GM18870 (cell line): ENCODE results near the gene KLHL15.
A peak's percentile ranks its signal among the peaks of the same experiment; 100 is the strongest.
"Not testable (repeated sequence)": the region's sequence is repeated elsewhere in the genome, so short reads cannot be mapped to it uniquely, and the experiment has no call there.

Experiments used
- ATAC-seq: cut with Tn5 transposase; IDR thresholded peaks from one replicate; pipeline ENCODE4 v1.9.1; 2021; ENCODE audit warnings: moderate library complexity; ENCODE audit not compliant: unreplicated experiment

Gene KLHL15, protein sequence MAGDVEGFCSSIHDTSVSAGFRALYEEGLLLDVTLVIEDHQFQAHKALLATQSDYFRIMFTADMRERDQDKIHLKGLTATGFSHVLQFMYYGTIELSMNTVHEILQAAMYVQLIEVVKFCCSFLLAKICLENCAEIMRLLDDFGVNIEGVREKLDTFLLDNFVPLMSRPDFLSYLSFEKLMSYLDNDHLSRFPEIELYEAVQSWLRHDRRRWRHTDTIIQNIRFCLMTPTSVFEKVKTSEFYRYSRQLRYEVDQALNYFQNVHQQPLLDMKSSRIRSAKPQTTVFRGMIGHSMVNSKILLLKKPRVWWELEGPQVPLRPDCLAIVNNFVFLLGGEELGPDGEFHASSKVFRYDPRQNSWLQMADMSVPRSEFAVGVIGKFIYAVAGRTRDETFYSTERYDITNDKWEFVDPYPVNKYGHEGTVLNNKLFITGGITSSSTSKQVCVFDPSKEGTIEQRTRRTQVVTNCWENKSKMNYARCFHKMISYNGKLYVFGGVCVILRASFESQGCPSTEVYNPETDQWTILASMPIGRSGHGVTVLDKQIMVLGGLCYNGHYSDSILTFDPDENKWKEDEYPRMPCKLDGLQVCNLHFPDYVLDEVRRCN

DNA sequence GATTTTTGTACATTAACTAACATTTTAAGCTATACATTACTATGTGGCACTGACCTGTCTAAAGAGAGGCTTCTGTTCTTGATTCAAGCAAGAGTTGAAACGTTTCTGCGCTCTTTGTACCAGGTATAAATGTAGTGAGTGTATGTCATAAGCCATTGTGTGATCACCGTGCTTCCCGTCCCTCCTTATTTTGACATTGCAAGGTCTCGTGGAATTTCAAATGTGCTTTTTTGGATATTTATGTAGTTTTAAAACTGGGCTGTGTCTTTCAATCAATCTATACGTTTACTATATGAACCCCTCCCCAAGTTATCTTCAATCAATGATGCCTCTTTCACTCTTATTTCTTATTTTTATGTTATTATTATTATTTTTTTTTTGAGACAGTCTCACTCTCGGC, at the start of gene KLHL15:
KLHL15 (minus strand) TSS at position 101 of the 400 bp plus-strand sequence. CDS start 20,493 bp downstream, outside the sequence.
- ATAC-seq, result no peak

DNA sequence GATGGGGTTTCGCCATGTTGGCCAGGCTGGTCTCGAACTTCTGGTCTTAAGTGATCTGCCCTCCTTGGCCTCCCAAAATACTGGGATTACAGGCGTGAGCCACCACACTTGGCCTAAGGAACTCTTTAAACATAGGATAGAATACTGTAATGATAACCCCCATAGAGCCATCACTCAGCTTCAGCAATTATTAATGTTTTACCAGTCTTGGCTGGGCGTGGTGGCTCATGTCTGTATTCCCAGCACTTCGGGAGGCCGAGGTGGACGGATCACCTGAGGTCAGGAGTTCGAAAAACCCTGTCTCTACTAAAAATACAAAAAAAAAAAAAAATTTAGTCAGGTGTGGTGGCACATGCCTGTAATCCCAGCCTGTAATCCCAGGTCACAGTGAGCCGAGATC, 42.9 kb upstream of the KLHL15 start:
- no peak for ATAC-seq

DNA sequence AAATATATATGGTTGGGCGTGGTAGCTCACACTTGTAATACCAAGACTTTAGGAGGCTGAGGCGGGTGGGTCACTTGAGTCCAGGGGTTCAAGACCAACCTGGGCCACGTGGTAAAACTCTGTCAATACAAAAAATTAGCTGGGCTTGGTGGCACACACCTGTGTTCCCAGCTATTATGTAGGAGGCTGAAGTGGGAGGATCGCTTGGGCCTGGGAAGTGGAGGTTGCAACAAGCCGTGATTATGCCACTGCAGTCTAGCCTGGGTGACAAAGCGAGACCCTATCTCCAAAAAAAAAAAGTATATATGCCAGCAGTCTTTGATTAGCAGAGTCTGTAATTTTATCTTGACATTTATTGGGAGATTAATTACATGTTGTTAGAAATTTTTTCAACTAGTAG, 36.5 kb upstream of the KLHL15 start:
- no peak for ATAC-seq

DNA sequence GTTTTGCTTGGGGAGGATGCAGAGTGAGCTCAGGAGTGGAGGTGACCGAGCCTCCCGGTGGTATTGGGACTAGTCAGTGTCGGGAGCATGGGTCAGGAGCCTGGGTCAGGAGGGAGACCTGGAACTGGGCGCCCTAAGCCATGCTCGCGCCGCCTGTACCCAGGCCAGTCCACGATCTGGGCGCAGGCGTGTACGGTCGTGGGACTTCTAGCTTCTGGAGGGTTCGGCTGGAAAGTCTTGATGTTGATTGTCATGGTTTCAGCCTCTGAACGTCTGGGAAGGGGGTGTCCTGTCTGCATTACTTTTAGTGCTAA, 28.0 kb upstream of the KLHL15 start:
- peak; percentile 6 for ATAC-seq

DNA sequence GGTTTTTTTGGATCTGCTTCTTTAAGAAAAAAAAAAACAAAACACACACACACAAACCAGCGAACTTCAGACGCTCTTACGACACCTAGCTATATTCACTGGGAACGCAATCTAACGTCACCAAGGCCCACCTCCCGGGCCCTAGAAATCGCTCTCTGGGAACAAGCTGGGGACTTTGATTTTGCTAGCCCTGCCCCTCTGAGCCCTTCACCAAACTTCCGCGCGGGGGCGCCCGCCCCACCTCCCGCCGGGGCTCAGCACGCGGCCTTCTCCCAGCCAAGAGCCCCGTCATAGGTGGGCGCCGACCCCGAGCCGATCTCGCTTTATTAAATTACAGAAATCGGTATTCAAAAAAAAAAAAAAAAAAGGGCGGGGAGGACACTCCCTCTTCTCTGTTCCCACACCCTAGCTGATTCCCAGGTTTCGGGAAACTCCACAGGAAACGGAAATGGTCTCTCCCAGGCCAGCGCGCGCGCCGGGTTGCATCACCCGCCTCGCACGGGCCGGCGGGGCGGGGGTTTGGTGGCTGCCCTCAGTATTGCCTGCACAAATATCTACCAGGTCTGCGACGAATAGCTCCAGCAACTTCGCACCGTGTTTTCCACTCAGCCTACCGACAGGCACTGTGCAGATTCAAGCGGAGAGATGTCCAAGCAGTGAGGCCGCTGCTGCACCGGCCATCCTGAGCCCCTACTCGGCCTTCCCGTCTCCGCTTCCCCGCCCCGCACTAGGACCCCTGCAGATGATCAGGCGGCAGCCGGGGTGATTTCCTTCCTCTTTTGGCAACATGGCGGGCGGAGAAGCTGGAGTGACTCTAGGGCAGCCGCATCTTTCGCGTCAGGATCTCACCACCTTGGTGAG, 27.4 kb upstream of the KLHL15 start, which contains the start of gene EIF2S3:
EIF2S3 (plus strand) TSS at position 775 of the 861 bp plus-strand sequence; CDS start at position 788, 13 bp downstream.
- peak; percentile 95 for ATAC-seq

DNA sequence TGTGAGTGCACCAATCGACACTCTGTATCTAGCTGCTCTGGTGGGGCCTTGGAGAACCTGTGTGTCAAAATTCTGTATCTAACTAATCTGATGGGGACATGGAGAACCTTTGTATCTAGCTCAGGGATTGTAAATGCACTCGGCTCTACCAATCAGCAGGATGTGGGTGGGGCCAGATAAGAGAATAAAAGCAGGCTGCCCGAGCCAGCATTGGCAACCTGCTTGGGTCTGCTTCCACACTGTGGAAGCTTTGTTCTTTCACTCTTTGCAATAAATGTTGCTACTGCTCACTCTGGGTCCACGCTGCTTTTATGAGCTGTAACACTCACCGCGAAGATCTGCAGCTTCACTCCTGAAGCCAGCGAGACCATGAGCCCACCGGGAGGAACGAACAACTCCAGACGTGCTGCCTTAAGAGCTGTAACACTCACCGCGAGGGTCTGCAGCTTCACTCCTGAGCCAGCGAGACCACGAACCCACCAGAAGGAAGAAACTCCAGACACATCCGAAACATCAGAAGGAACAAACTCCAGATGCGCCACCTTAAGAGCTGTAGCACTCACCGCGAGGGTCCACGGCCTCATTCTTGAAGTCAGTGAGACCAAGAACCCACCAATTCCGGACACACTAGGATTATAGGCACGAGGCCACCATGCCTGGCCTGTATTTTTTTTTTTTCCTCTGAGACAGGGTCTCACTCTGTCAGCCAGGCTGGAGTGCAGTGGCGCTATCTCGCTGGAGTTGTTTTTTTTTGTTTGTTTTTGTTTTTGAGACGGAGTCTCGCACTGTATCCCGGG, 23.7 kb upstream of the KLHL15 start:
- ATAC-seq, result not testable (repeated sequence)

DNA sequence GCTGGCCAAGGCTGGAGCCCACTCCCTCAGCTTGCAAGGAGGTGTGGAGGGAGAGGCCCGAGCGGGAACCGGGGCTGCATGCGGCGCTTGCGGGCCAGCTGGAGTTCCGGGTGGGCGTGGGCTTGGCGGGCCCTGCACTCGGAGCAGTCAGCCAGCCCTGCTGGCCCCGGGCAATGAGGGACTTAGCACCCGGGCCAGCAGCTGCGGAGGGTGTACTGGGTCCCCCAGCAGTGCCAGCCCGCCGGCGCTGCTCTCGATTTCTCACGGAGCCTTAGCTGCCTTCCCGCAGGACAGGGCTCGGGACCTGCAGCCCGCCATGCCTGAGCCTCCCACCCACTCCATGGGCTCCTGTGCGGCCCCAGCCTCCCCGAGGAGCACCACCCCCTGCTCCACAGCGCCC, 22.7 kb upstream of the KLHL15 start:
- not testable (repeated sequence) for ATAC-seq

DNA sequence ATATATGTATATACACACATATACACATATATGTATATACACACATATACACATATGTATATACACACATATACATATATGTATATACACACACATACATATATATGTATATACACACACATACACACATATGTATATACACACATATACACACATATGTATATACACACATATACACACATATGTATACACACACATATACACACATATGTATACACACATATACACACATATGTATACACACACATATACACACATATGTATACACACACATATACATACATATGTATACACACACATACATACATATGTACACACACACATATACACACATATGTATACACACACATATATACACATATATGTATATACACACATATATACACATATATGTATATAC, 19.1 kb upstream of the KLHL15 start:
- ATAC-seq, result not testable (repeated sequence)

DNA sequence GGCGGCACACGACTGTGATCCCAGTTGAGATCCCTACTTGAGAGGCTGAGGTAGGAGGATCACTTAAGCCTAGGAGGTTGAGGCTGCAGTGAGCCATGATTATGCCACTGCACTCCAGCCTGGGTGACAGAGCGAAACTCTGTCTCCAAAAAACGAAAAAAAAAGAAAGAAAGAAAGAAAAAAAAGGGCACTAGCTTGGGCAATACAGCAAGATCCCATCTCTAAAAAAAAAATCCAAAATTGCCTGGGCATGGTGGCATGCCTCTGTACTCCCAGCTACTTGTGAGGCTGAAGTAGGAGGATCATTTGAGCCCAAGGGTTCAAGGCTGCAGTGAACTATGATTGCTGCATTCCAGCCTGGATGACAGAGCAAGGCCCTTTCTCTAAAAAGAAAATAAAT, 10.7 kb upstream of the KLHL15 start:
- ATAC-seq, result no peak

DNA sequence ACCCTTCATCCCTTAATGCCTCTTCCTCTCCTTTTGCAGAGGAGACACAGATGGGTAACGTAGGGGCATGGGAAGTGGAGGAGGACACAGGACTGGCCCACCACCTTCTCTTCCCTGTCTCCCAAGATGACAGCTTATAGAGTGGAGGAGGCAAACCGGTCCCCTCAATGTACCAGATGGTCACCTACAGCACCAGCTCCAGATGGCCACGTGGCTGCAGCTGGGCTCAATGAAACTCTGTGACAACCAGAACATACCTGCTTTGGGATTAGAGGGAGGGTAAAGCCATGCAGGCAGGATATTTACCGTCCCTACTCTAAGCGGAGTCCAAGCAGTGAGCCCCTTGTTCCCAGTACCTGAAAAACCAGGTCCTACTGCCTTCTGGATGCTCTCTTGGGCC, 7.5 kb upstream of the KLHL15 start:
- ATAC-seq, result no peak

DNA sequence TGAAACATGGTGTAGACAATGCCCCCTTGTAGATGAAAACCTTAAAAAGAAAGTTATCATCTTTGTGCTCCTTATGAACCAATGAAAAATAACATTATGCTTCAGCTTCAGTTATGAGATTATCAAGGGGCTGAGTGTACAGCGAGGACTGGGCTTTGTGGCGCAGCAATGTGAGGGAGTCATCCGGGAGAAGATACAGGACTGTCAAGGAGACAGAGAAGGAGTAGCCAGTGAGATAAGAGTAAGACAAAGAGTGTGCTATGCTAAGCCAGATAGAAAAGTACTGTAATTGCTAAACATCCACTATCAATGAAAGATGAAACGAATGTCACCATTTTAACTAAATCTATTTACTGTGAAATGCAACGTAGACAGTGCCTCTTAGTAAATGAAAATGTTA, 3.6 kb upstream of the KLHL15 start:
- ATAC-seq, result no peak

DNA sequence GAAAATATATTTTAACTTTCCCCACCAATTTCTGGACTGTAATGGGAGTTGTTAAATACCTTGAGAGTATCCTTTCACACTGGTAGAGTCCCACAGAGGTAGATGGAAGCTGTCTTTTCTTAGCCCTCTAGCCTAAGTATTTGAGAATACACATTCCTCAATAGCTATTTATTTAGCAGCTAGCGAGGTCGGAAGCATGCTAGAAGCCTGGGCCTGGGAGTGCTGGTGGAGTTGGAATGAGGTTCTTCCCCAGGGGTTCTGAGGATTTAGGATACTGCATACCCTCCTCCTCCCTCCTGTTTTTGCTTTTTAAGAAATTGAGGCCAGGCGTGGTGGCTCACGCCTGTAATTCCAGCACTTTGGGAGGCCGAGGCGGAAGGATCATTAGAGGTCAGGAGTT, 999 bp upstream of the KLHL15 start:
- ATAC-seq, result no peak

DNA sequence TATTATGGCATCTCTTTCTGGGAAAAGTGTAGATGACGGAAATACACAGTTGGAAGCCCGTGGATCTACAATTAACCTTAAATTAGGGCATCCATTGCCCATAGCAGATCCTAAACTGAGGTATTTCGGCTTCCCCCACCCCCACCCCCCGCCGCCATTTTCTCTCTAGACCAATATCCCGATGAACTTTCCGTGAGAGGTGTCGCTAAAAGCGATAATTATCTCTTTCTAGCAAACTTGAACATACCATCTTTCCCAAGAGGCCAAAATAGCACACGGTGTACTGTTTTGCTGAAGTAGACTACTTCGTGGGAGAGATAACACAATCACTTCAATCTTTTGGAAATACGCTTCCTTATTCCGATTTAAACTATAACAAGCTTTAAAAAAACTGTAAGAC, 554 bp downstream of the KLHL15 start:
- ATAC-seq, result no peak

DNA sequence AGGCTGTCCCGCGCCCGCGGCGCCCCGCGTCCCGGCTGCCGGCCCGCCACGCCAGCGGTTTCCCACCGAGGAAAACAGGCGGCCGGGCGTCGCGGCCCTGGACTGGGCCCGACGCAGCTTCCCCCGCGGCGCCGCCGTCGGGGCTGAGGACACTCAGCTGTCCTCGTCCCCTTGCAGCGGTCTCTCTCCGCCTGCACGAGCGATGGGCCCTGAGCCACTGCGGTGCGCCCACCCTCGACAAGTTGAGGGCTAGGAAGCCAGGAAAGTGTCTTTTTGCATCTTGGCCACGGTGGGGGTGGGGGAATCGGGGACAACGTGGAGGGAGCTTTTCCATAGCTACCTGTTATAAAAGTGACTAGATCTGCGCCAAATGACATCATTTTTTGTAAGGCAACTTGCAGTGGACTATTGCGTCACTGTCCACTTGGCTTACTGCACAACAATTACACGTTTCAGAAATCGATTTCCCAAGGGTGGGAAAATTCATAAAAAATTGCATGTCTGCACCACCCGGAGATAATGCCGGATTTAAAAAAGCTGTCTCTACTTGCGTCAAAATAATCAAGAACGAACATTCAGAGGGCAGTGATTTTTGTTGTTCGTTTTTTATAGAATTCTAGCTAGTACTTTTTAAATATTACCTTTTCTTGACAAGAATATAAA, 1.1 kb downstream of the KLHL15 start:
- ATAC-seq, result peak; percentile 20

DNA sequence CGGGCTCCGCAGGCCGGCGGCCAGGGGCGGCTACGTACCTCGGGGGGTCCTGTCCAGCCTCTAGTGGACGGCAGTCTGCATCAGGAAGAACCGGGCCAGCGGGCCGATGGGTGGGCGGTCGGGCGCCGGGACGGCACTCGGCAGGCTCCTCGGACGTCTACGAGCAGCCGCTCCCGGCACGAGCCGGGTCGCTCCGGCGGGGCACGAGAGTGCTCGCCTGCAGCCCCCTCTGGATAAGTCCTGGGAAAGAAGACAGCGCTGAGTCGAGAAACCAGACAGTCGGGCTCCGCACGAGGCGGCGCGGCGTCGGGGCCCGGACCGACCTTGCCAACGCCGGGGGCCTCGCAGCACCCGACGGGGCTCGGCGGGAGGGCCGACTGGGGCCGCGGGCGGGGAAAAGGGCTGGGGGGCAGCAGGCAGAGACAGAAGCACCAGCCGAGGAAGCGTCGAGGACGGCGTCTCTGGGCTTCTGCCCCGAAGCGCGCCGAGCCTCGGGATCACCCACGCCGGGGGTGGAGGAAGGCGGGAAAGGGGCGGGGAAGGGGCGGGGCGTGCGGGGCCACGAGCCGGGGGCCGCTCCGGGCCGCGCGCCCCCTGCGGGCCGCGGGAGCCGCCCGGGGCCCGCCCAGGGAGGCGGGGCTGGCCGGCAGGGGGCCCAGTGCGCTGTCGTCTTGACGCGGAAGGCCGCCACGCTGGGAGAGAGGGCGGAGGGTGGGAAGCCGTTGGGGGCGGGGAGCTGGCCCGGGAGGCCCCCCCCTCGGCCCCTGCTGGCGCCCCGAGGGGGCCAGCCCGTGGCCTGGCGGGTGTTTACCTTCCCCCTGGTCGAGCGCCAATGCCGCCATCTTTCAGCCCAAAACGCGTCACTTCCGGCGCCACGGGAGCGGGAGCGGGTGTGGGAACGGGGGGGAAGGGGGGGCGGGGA, 1.9 kb downstream of the KLHL15 start:
- peak; percentile 62 for ATAC-seq

DNA sequence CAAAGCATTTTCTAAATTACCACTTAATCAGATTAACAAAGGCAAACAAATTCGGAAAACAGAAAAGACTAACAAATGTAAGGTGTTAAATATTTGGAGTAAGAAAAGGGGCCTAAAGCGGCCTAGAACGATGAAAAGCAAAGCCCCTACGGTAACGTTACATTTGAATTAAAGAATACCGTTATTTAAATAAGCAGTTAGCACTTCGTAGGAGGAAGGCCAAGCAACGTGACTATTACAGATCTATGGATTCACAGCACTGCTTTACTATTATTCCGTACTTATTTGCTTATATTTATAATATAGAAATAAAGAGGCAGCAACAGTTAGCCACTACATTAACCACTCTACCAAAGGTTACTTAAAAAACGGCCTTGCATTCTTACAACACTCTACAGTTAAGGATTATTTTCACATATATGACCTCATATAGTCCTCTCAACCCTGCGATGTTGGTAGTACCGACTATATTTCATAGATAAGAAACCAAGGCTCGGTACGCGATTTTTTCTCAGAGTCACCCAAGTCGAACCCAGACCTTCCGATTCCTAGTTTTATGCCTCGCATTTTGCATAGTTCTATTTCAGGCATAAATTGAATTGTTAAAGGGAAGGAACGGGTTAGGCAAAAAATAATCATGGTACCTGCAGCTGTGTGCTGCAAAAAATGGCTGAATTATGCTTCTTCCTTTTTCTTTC, 2.9 kb downstream of the KLHL15 start:
- no peak for ATAC-seq

DNA sequence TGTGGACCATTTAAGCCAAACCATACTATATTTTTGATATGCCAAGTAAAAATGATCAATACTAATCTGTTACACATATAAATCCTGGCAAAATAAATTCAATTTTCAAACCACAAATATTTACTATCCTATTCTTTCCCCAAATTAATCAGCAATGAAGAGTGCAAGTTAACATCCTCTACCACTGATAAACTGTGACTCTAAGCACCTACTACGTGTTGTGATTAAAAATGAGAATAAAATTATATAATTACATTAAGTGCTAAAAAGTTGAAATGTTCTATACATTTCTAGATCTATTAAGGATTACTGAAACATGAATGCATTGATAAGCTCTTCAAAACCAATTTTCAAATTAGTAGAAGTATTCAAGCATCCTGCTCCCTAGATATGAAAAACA, 3.4 kb downstream of the KLHL15 start:
- no peak for ATAC-seq

DNA sequence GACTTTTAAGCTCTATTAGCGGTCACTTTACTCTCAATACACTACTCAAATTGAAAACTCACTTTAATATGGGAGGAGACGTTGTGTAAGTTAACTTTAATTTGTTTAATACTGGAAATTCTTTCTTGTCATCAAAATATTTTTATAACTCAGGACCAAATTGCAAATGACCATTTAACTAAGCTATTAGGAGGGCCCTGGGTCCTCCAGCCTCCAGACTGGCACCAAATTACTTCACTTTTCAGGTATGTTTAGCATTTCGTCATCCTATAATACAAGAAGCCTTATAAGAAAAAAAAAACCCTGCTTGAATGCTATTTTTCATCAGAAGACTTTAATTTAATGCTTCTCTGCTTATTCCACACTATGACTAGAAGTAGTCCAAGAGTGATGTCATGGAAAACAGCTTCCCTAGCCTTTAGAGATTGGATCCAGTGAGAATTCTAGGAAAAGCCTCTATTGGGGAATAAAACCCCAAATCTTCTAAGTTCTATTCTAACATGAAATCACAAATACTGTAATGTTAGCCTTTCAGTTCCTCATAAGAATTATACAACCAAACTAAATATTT, 6.6 kb downstream of the KLHL15 start:
- no peak for ATAC-seq
